Pancreas (tissue), 10 donors: ENCODE results near the gene R3HDM4. TPM values are rescaled to one million over a fixed set of nuclear protein-coding genes. Genes with fewer than 3 reads are reported as not detected.
A peak's percentile ranks its signal among the peaks of the same experiment; 100 is the strongest.

Experiments
- ATAC-seq, 4 donors: fragments of 200-7000 bp; cut with Tn5 transposase; one replicate each; pipeline versions ENCODE4 v1.8.0 to v1.9.1; 2020; ENCODE audit warnings: mild to moderate bottlenecking in 4 of 4, moderate library complexity in 4 of 4
- DNase-seq, 6 donors: peaks; one replicate each; pipeline ENCODE4 v3.0.0-alpha.2; 2020
- FAIRE-seq: peaks from 2 replicates; lab custom pipeline; 2012; peaks lifted over from hg19 to GRCh38; lab: Jason Lieb, UNC
- H3K27ac ChIP-seq, 4 donors: fragments of 200-600 bp; sonication (generic); 1 replicate in 3 of 4; 2 replicates in 1 of 4; pipeline versions ENCODE4 v1.5.0 to v1.8.0; 2020
- H3K27me3 ChIP-seq, 4 donors: fragments of 200-600 bp; one replicate each; pipeline ENCODE4 v1.8.0; 2021
- H3K36me3 ChIP-seq, 3 donors: fragments of 200-600 bp; sonication (generic) in 1 of 3; one replicate each; pipeline versions ENCODE4 v1.5.0 to v1.8.0; 2020 to 2021
- H3K4me1 ChIP-seq, 3 donors: fragments of 200-600 bp; one replicate each; pipeline ENCODE4 v1.8.0; 2021
- H3K4me3 ChIP-seq, 4 donors: fragments of 200-600 bp; sonication (generic) in 2 of 4; one replicate each; pipeline versions ENCODE4 v1.5.0 to v1.8.0; 2020 to 2021
- H3K9me3 ChIP-seq, 4 donors: fragments of 200-600 bp; one replicate each; pipeline ENCODE4 v1.8.0; 2021
- CTCF ChIP-seq, 4 donors: fragments of 200-600 bp; sonication (generic) in 3 of 4; IDR thresholded peaks; one replicate each; pipeline versions ENCODE4 v1.5.0 to v1.8.0; 2021; ENCODE audit warnings: antibody characterized with exemption in 4 of 4
- WGBS, 2 donors: extraction: QIAGEN DNeasy Blood & Tissue Kit; methylation state at CpG; one replicate each; pipeline ENCODE4 v1.1.7; 2013; 5-methylcytosine and 5-hydroxymethylcytosine counted together
- intact Hi-C, 3 donors: fragments of 100-400 bp; cut with DNase I; formaldehyde crosslinking; loops; one replicate each; pipeline versions ENCODE4 v1.11.1 to v1.14.2; 2022
- polyA plus RNA-seq, 2 donors: library from polyadenylated mRNA; stranded (reverse); fragments of 200-250 nt; gene quantifications; one replicate each; pipeline ENCODE4 v1.2.3, GENCODE V29; 2013
- total RNA-seq, 6 donors: library from RNA; stranded (reverse); fragmentation: NEBNext Ultra II Directional in 4 of 6; extraction: Animal tissue kit (Norgen Biotek cat#: 25700) in 4 of 6; gene quantifications; one replicate each; pipeline versions ENCODE4 v1.2.1 to v1.2.4, GENCODE V29; 2021 to 2023
- donor health status: healthy with polysubstance abuse.
- donor health status: DM: no; HTN: no; CAD: no; lungs with moderate emphysema.
- donor health status: DM: no; HTN: no; CAD: no.
- donor health status: control.
- donor health status: control.
- donor health status: Bipolar disorder and iron deficiency.
- donor health status: DM: yes; HTN: yes; CAD: no.
- donor health status: DM: no; HTN: no; CAD: no.
- donor health status: DM: no; HTN: no; CAD: no.
- donor health status: DM: yes; HTN: yes; CAD: no.

Gene R3HDM4
- total and polyA plus RNA-seq, 8 donors: 21.6 to 57.2 (median 31.8) TPM

DNA sequence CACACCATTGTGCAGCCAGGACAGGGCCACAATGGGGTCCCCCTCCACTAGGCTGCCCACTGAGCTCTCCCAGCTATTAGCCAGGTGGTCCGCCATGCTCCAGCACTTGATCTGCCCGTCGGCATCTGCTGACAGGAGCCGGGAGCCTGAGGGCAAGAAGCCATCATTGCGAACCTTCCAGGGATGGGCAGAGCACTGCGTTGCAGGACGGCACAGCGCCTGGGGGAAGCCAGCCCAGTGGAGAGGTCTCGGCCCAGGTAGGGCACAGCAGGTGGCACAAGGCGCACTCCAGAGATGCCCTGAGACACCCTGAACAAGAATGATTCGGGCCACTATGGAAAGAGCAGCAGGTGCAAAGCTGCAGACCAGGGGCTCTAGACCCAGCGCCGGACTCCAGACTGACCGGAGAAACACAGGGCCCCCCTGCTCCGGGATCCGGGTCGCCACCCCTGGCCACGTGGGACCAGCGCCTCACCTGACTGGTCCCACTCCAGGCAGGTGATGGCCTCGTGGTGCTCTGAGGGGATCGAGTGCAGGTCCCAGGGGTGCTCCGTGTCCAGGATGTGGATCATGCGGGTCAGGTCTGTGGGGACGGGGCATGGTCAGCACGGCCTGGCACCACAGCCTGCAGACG lies 23.2 kb downstream of the R3HDM4 start:
- ATAC-seq (no peak), DNase-seq (peak in 1 of 6 donors; percentile 80), FAIRE-seq (no peak)
- 94 to 96% methylated on average over 26 of the region's 26 CpGs for WGBS, 2 donors
- peaks cover 0 to 31% (median 4%) of the 10 kb centered on the region in 3 donors for H3K36me3 ChIP-seq
- H3K4me3 ChIP-seq: no peak overlapping the region
- no peak for TF ChIP-seq CTCF (IDR thresholded peaks at IDR 0.05)
- no peaks in the 10 kb centered on the region for H3K27me3 ChIP-seq
- H3K4me1 ChIP-seq: peaks cover 0 to 4% (median 0%) of the 10 kb centered on the region in 3 donors
- H3K9me3 ChIP-seq: no peaks in the 10 kb centered on the region
- intact Hi-C loops: no loop called here
- no peak overlapping the region for H3K27ac ChIP-seq

- Histone ChIP-seq H3K4me3 (no peak overlapping the region), H3K9me3 (no peaks in the 10 kb centered on the region), H3K36me3 (peaks cover 0 to 35% (median 4%) of the 10 kb centered on the region in 3 donors), H3K27ac (no peak overlapping the region), H3K27me3 (no peaks in the 10 kb centered on the region), H3K4me1 (peaks cover 0 to 4% (median 0%) of the 10 kb centered on the region in 3 donors)
- TF ChIP-seq CTCF (IDR thresholded peaks at IDR 0.05): no peak
- ATAC-seq (no peak), DNase-seq (peak in 1 of 6 donors; percentile 56), FAIRE-seq (no peak)
- intact Hi-C loops: no loop called here
- 93 to 94% methylated on average over 30 of the region's 30 CpGs for WGBS, 2 donors
Observed at GRCh38 chr19:888581-889385, 24.2 kb downstream of the R3HDM4 start.

- H3K27me3 ChIP-seq: no peaks in the 10 kb centered on the region
- H3K27ac ChIP-seq: no peak overlapping the region
- WGBS, 2 donors: 96 to 97% methylated on average over 10 of the region's 10 CpGs
- peaks cover 0 to 4% (median 0%) of the 10 kb centered on the region in 3 donors for H3K4me1 ChIP-seq
- ATAC-seq (no peak), DNase-seq (no peak), FAIRE-seq (no peak)
- intact Hi-C loops: no loop called here
- H3K36me3 ChIP-seq: peaks cover 2 to 37% (median 4%) of the 10 kb centered on the region in 3 donors
- no peaks in the 10 kb centered on the region for H3K9me3 ChIP-seq
- H3K4me3 ChIP-seq: no peak overlapping the region
- TF ChIP-seq CTCF (IDR thresholded peaks at IDR 0.05): no peak
Observed at GRCh38 chr19:887599-887998, 25.4 kb downstream of the R3HDM4 start.

- DNase-seq: no peak
- Histone ChIP-seq H3K4me1 (peaks cover 0 to 4% (median 0%) of the 10 kb centered on the region in 3 donors), H3K9me3 (no peaks in the 10 kb centered on the region), H3K4me3 (no peak overlapping the region), H3K27me3 (no peaks in the 10 kb centered on the region), H3K36me3 (peaks cover 4 to 38% (median 6%) of the 10 kb centered on the region in 3 donors), H3K27ac (no peak overlapping the region)
- WGBS, 2 donors: 85 to 89% methylated on average over 16 of the region's 16 CpGs
- no peak for ATAC-seq
- intact Hi-C loops: no loop called here
- no peak for TF ChIP-seq CTCF (IDR thresholded peaks at IDR 0.05)
- no peak for FAIRE-seq
Observed at GRCh38 chr19:887072-887471, 25.9 kb downstream of the R3HDM4 start.
